H4 (cell line): ENCODE measurements around the gene MYADM. TPM values are rescaled to one million over a fixed set of nuclear protein-coding genes. Genes with fewer than 3 reads are reported as not detected.

Experiments
- DNase-seq: peaks from one replicate; pipeline ENCODE4 v3.0.0-alpha.2; 2015; ENCODE audit warnings: low spot score
- total RNA-seq: library from RNA; depleted of rRNA; stranded (reverse); fragments of >200 nt; shearing (Covaris generic); gene quantifications from 2 replicates; pipeline ENCODE4 v1.2.3, GENCODE V29; 2014

MYADM gene
- total RNA-seq, 1 experiment from 2014 or later, result 17.3 TPM

GRCh38 chr19:53884256-53884655, 16.6 kb downstream of the MYADM start:
- DNase-seq, result no peak

- DNase-seq, result no peak
These were observed 17.4 kb downstream of the MYADM start for GRCh38 chr19:53885036-53885435.

- DNase-seq, result no peak
These were observed 24.8 kb downstream of the MYADM start for GRCh38 chr19:53892301-53892980.

- DNase-seq, result no peak
These were observed 25.3 kb downstream of the MYADM start for GRCh38 chr19:53892981-53893325.

GRCh38 chr19:53894707-53895106, 27.0 kb downstream of the MYADM start:
- no peak for DNase-seq

- DNase-seq, result no peak
These were observed 29.0 kb downstream of the MYADM start for GRCh38 chr19:53896682-53897081.

GRCh38 chr19:53897459-53897858, 29.8 kb downstream of the MYADM start:
- no peak for DNase-seq

- DNase-seq, result no peak
These were observed 30.5 kb downstream of the MYADM start for GRCh38 chr19:53898166-53898565.

GRCh38 chr19:53898636-53899341, 31.1 kb downstream of the MYADM start:
- no peak for DNase-seq

GRCh38 chr19:53900191-53900860, 32.6 kb downstream of the MYADM start:
- DNase-seq, result no peak

GRCh38 chr19:53903055-53903680, 35.5 kb downstream of the MYADM start:
- DNase-seq, result no peak

GRCh38 chr19:53904909-53905308, 37.2 kb downstream of the MYADM start:
- no peak for DNase-seq

- DNase-seq, result no peak
These were observed 38.1 kb downstream of the MYADM start for GRCh38 chr19:53905787-53906186.

GRCh38 chr19:53906211-53907192, 38.8 kb downstream of the MYADM start:
- DNase-seq, result no peak

- DNase-seq, result no peak
These were observed 39.5 kb downstream of the MYADM start for GRCh38 chr19:53907193-53907581.

GRCh38 chr19:53907690-53908089, 40.0 kb downstream of the MYADM start:
- DNase-seq, result no peak

GRCh38 chr19:53908106-53908934, 40.6 kb downstream of the MYADM start:
- no peak for DNase-seq

GRCh38 chr19:53908935-53909415, 41.3 kb downstream of the MYADM start, which contains the start of gene CACNG7:
CACNG7 (plus strand) TSS chr19:53909278; CDS start chr19:53912832, 3,554 bp downstream.
- no peak for DNase-seq

GRCh38 chr19:53909471-53910169, 41.9 kb downstream of the MYADM start:
- no peak for DNase-seq

GRCh38 chr19:53910170-53910518, 42.5 kb downstream of the MYADM start:
- no peak for DNase-seq
